ENCODE results near the gene HMGCLL1. TPM values are rescaled to one million over a fixed set of nuclear protein-coding genes. Genes with fewer than 3 reads are reported as not detected.

The HMGCLL1 gene
- polyA plus RNA-seq, 1 experiment: 0.15 TPM

- DNase-seq (ENCODE audit: low read depth, low spot score): no peak
- ChIA-PET POLR2A (no interaction called here), CTCF (no interaction called here)
- no peaks in the 10 kb centered on the region for H3K9me3 ChIP-seq (ENCODE audit: control insufficient read depth, insufficient read depth, low read length)
- no peak for TF ChIP-seq CTCF (IDR thresholded peaks at IDR 0.05; ENCODE audit: low read depth, low read length)
- H3K27ac ChIP-seq (ENCODE audit: low read depth, low read length): no peak overlapping the region
- no peak overlapping the region for H3K4me3 ChIP-seq (ENCODE audit: low read depth, low read length)
- no peaks in the 10 kb centered on the region for H3K27me3 ChIP-seq (ENCODE audit: control insufficient read depth, insufficient read depth, low read length)
These were observed 42.5 kb downstream of the HMGCLL1 start for GRCh38 chr6:55536391-55536956.

- CTCF ChIA-PET: no interaction called here
- no peak for DNase-seq (ENCODE audit: low read depth, low spot score)
These were observed 47.5 kb downstream of the HMGCLL1 start for GRCh38 chr6:55531496-55531895.

GRCh38 chr6:55530931-55531330, 48.1 kb downstream of the HMGCLL1 start:
- no peak for TF ChIP-seq CTCF (IDR thresholded peaks at IDR 0.05; ENCODE audit: low read depth, low read length)
- no peak for DNase-seq (ENCODE audit: low read depth, low spot score)
- Histone ChIP-seq H3K9me3 (ENCODE audit: control insufficient read depth, insufficient read depth, low read length) (no peaks in the 10 kb centered on the region), H3K27ac (ENCODE audit: low read depth, low read length) (no peak overlapping the region), H3K4me3 (ENCODE audit: low read depth, low read length) (no peak overlapping the region), H3K27me3 (ENCODE audit: control insufficient read depth, insufficient read depth, low read length) (no peaks in the 10 kb centered on the region)
- ChIA-PET POLR2A (no interaction called here), CTCF (no interaction called here)

More at GRCh38 chr6:55531496-55531895, 47.5 kb downstream of the HMGCLL1 start:
- no peak for TF ChIP-seq CTCF (IDR thresholded peaks at IDR 0.05; ENCODE audit: low read depth, low read length)
- Histone ChIP-seq H3K4me3 (ENCODE audit: low read depth, low read length) (no peak overlapping the region), H3K27ac (ENCODE audit: low read depth, low read length) (no peak overlapping the region), H3K27me3 (ENCODE audit: control insufficient read depth, insufficient read depth, low read length) (no peaks in the 10 kb centered on the region), H3K9me3 (ENCODE audit: control insufficient read depth, insufficient read depth, low read length) (no peaks in the 10 kb centered on the region)
- POLR2A ChIA-PET: no interaction called here

- peak; percentile 43 for TF ChIP-seq CTCF (IDR thresholded peaks at IDR 0.05; ENCODE audit: low read depth, low read length)
- POLR2A ChIA-PET: no interaction called here
- DNase-seq (ENCODE audit: low read depth, low spot score): peak; percentile 3
- CTCF ChIA-PET: interaction anchor here (0.5 to 1.1 kb wide), 3 partner anchors 12 to 109 kb away, joined by 3 read pairs; no protein-coding TSS in a partner anchor
- Histone ChIP-seq H3K27ac (ENCODE audit: low read depth, low read length) (no peak overlapping the region), H3K9me3 (ENCODE audit: control insufficient read depth, insufficient read depth, low read length) (no peaks in the 10 kb centered on the region), H3K4me3 (ENCODE audit: low read depth, low read length) (no peak overlapping the region), H3K27me3 (ENCODE audit: control insufficient read depth, insufficient read depth, low read length) (no peaks in the 10 kb centered on the region)
These were observed 50.4 kb downstream of the HMGCLL1 start for GRCh38 chr6:55528624-55529023.

GRCh38 chr6:55524441-55524840, 54.6 kb downstream of the HMGCLL1 start:
- Histone ChIP-seq H3K4me3 (ENCODE audit: low read depth, low read length) (no peak overlapping the region), H3K9me3 (ENCODE audit: control insufficient read depth, insufficient read depth, low read length) (no peaks in the 10 kb centered on the region), H3K27ac (ENCODE audit: low read depth, low read length) (no peak overlapping the region), H3K27me3 (ENCODE audit: control insufficient read depth, insufficient read depth, low read length) (no peaks in the 10 kb centered on the region)
- ChIA-PET CTCF (no interaction called here), POLR2A (no interaction called here)
- DNase-seq (ENCODE audit: low read depth, low spot score): no peak
- no peak for TF ChIP-seq CTCF (IDR thresholded peaks at IDR 0.05; ENCODE audit: low read depth, low read length)
